D341Med (cell line): ENCODE results near the gene BACE1.

ENCODE experiments used
- DNase-seq: peaks from one replicate; pipeline ENCODE4 v3.0.0; 2012; ENCODE audit warnings: low spot score

The BACE1 gene

GRCh38 chr11:117309310-117309709, 6.7 kb downstream of the BACE1 start:
- no peak for DNase-seq

GRCh38 chr11:117305145-117305544, 10.9 kb downstream of the BACE1 start:
- no peak for DNase-seq

GRCh38 chr11:117303646-117304315, 12.3 kb downstream of the BACE1 start:
- DNase-seq = no peak

GRCh38 chr11:117303101-117303500, 13.0 kb downstream of the BACE1 start:
- DNase-seq = no peak

GRCh38 chr11:117302228-117302627, 13.8 kb downstream of the BACE1 start:
- no peak for DNase-seq

- no peak for DNase-seq
Measured at GRCh38 chr11:117300773-117301172, 15.3 kb downstream of the BACE1 start.

- DNase-seq = no peak
Measured at GRCh38 chr11:117300283-117300663, 15.8 kb downstream of the BACE1 start.

- no peak for DNase-seq
Measured at GRCh38 chr11:117299351-117300282, 16.4 kb downstream of the BACE1 start.

GRCh38 chr11:117298195-117298594, 17.9 kb downstream of the BACE1 start:
- no peak for DNase-seq

- no peak for DNase-seq
Measured at GRCh38 chr11:117296881-117297280, 19.2 kb downstream of the BACE1 start.

GRCh38 chr11:117295438-117296137, 20.5 kb downstream of the BACE1 start:
- no peak for DNase-seq

GRCh38 chr11:117292616-117293015, 23.4 kb downstream of the BACE1 start:
- DNase-seq = no peak

GRCh38 chr11:117290809-117291396, 25.2 kb downstream of the BACE1 start, which contains the start of gene BACE1-AS:
BACE1-AS (plus strand) TSS chr11:117291346.
- DNase-seq = no peak

GRCh38 chr11:117289795-117290194, 26.3 kb downstream of the BACE1 start:
- no peak for DNase-seq

GRCh38 chr11:117287668-117288067, 28.4 kb downstream of the BACE1 start:
- no peak for DNase-seq

GRCh38 chr11:117286588-117286987, 29.5 kb downstream of the BACE1 start:
- DNase-seq = no peak

GRCh38 chr11:117284053-117284452, 32.0 kb downstream of the BACE1 start:
- peak; percentile 67 for DNase-seq

- no peak for DNase-seq
Measured at GRCh38 chr11:117282956-117283355, 33.1 kb downstream of the BACE1 start.

GRCh38 chr11:117281869-117282268, 34.2 kb downstream of the BACE1 start:
- no peak for DNase-seq

- no peak for DNase-seq
Measured at GRCh38 chr11:117281159-117281558, 34.9 kb downstream of the BACE1 start.

- no peak for DNase-seq
Measured at GRCh38 chr11:117279711-117280376, 36.2 kb downstream of the BACE1 start.

- no peak for DNase-seq
Measured at GRCh38 chr11:117278347-117278746, 37.7 kb downstream of the BACE1 start.
